Measurements from ENCODE around the gene ACTL8. TPM values are rescaled to one million over a fixed set of nuclear protein-coding genes. Genes with fewer than 3 reads are reported as not detected.

ACTL8 gene
- total and polyA plus RNA-seq, 2 of the 4 experiments (the other 2 are of a cell fraction): under 0.01 to 0.07 TPM

DNA sequence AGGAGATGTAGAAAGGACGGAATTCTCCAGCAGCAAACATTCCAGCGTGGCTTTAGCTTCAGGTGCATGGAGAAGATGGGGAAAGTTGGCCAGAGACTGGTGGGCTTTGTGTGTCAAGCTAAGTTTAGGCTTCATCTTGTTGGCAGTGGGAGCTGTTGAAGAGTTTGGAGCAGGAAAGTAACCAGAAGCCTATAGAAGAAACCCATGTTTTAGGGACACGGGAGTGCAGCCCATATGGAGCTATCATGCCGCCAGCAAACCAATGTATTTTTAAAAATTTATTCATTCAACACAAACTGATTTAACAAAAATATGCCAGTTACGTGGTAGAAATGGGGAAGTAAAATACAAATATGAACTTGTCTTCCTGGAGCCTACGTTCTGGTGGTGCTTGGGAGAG, 53.7 kb downstream of the ACTL8 start:
- Histone ChIP-seq H3K4me1 (ENCODE audit: control insufficient read depth, insufficient read depth, low read length) (no peaks in the 10 kb centered on the region), H3K9me1 (ENCODE audit: insufficient read depth, low read length) (no peaks in the 10 kb centered on the region)
- POLR2A ChIA-PET (ENCODE audit: unreplicated experiment): no interaction called here

More for the DNA sequence above, 53.7 kb downstream of the ACTL8 start:
- Histone ChIP-seq H2AK5ac (ENCODE audit: low read depth, low read length) (no peak overlapping the region), H3K56ac (ENCODE audit: extremely low read depth, insufficient read depth, low read length) (no peak overlapping the region), H4K91ac (ENCODE audit: insufficient read depth, low read depth, low read length) (no peak overlapping the region), H3K27me3 (ENCODE audit: control insufficient read depth, insufficient read depth, low read length) (no peaks in the 10 kb centered on the region; the same call in 1 of the 2 replicates), H3K79me1 (ENCODE audit: low read depth in 1 of 2, low read length in 2 of 2) (no peaks in the 10 kb centered on the region), H3K9ac (ENCODE audit: low read depth, low read length) (no peak overlapping the region), H3K4me3 (ENCODE audit: insufficient read depth, low read depth, low read length) (no peak overlapping the region), H3K18ac (ENCODE audit: low read depth, low read length) (no peak overlapping the region), H3K4ac (ENCODE audit: low read depth, low read length) (no peak overlapping the region), H3K23ac (ENCODE audit: low read depth, low read length) (no peak overlapping the region), H2BK120ac (ENCODE audit: low read depth, low read length) (no peak overlapping the region), H3K36me3 (ENCODE audit: control insufficient read depth, insufficient read depth, low read length) (no peaks in the 10 kb centered on the region), H3K9me3 (ENCODE audit: control insufficient read depth, insufficient read depth, low read length) (no peaks in the 10 kb centered on the region), H4K20me1 (ENCODE audit: insufficient read depth, low read length) (no peaks in the 10 kb centered on the region), H2BK15ac (ENCODE audit: low read depth, low read length) (no peak overlapping the region), H3K27ac (ENCODE audit: insufficient read depth, low read length) (no peak overlapping the region), H4K8ac (ENCODE audit: low read depth in 2 of 2, low read length in 2 of 2) (no peak overlapping the region), H2BK20ac (ENCODE audit: low read depth, low read length) (no peak overlapping the region), H4K5ac (ENCODE audit: low read depth, low read length) (no peak overlapping the region), H2AK9ac (replicated peaks; ENCODE audit: low read depth, low read length, poor library complexity) (no peak overlapping the region), H2BK5ac (ENCODE audit: low read depth, low read length, poor library complexity, severe bottlenecking) (no peak overlapping the region), H3K14ac (replicated peaks; ENCODE audit: low read depth, low read length) (no peak overlapping the region), H3K4me2 (ENCODE audit: low read depth, low read length) (no peak overlapping the region), H2AFZ (replicated peaks; ENCODE audit: low read length, poor library complexity) (no peak overlapping the region)
- TF ChIP-seq, protein P1, sequence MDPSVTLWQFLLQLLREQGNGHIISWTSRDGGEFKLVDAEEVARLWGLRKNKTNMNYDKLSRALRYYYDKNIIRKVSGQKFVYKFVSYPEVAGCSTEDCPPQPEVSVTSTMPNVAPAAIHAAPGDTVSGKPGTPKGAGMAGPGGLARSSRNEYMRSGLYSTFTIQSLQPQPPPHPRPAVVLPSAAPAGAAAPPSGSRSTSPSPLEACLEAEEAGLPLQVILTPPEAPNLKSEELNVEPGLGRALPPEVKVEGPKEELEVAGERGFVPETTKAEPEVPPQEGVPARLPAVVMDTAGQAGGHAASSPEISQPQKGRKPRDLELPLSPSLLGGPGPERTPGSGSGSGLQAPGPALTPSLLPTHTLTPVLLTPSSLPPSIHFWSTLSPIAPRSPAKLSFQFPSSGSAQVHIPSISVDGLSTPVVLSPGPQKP (IDR thresholded peaks at IDR 0.05; ENCODE audit: borderline replicate concordance, low read depth, low read length): no peak
- TF ChIP-seq SMC3 (IDR thresholded peaks at IDR 0.05; ENCODE audit: low read depth, low read length): no peak
- TF ChIP-seq, protein P2, sequence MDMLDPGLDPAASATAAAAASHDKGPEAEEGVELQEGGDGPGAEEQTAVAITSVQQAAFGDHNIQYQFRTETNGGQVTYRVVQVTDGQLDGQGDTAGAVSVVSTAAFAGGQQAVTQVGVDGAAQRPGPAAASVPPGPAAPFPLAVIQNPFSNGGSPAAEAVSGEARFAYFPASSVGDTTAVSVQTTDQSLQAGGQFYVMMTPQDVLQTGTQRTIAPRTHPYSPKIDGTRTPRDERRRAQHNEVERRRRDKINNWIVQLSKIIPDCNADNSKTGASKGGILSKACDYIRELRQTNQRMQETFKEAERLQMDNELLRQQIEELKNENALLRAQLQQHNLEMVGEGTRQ (IDR thresholded peaks at IDR 0.05; ENCODE audit: low read depth, low read length): no peak
- no peak for TF ChIP-seq FOS (IDR thresholded peaks at IDR 0.05; ENCODE audit: low read depth, low read length)
- no peak for TF ChIP-seq MAFK (IDR thresholded peaks at IDR 0.05; ENCODE audit: low read depth, low read length)
- no peak for TF ChIP-seq POLR2A (IDR thresholded peaks at IDR 0.05; ENCODE audit: low read depth, low read length)
- intact Hi-C loops (cut with micrococcal nuclease): no loop called here
- CTCF ChIA-PET: no interaction called here
- BruUV-seq (replicated peaks): no TSS peak
- in situ Hi-C loops (cut with MboI; ENCODE audit: low sequenced_read_pairs): no loop called here
- ATAC-seq (ENCODE audit: low read depth) (no peak), DNase-seq (no peak)
- dilution Hi-C loops (cut with HindIII; ENCODE audit: low sequenced_read_pairs, unreplicated experiment): no loop called here
- WGBS, 2 experiments (ENCODE audit: extremely low coverage in 2 of 2, insufficient read length in 1 of 2): no CpG with 5 or more reads among the region's 6 CpGs

Data from IMR-90 (cell line).